AG04450 (cell line): ENCODE results near the gene TMEM272. TPM values are rescaled to one million over a fixed set of nuclear protein-coding genes. Genes with fewer than 3 reads are reported as not detected.

Experiments used
- CTCF ChIA-PET: fragments of 300-600, 350-600 bp; formaldehyde crosslinking; extraction: SDS; loops from one replicate; lab custom pipeline; 2022; ENCODE audit warnings: antibody characterized with exemption, inconsistent platforms; lab: Charles Lee
- POLR2A ChIA-PET: fragments of 350-600 bp; formaldehyde crosslinking; extraction: SDS; loops from one replicate; lab custom pipeline; 2021; ENCODE audit warnings: antibody characterized with exemption, inconsistent platforms; lab: Yijun Ruan, JAX
- DNase-seq: peaks from one replicate; pipeline ENCODE4 v3.0.0-alpha.2; 2011; ENCODE audit warnings: low read depth, low spot score
- H3K27ac ChIP-seq: one replicate; pipeline ENCODE4 v1.5.1; 2012; ENCODE audit warnings: low read depth, low read length, control low read depth
- H3K27me3 ChIP-seq: one replicate; pipeline ENCODE4 v1.6.0; 2012; ENCODE audit warnings: low read length; ENCODE audit not compliant: control insufficient read depth, insufficient read depth
- H3K4me3 ChIP-seq: 2 replicates; pipeline ENCODE4 v1.5.1; 2011; ENCODE audit warnings: mild to moderate bottlenecking, low read depth, low read length, control low read depth
- H3K9me3 ChIP-seq: 2 replicates; pipeline ENCODE4 v1.5.1; 2012; ENCODE audit warnings: low read length; ENCODE audit not compliant: control insufficient read depth, insufficient read depth
- CTCF ChIP-seq: IDR thresholded peaks from 2 replicates; pipeline ENCODE4 v1.5.1; 2011; ENCODE audit warnings: low read depth, low read length, control low read depth, inconsistent platforms
- polyA plus RNA-seq: library from polyadenylated mRNA; depleted of rRNA; stranded (reverse); fragments of >200 nt; gene quantifications from 2 replicates; pipeline ENCODE4 v1.2.3, GENCODE V29; 2011

Gene TMEM272
- polyA plus RNA-seq, 1 experiment: not detected

- no peaks in the 10 kb centered on the region for H3K9me3 ChIP-seq
- no peak for TF ChIP-seq CTCF
- no peak overlapping the region for H3K27ac ChIP-seq
- ChIA-PET CTCF (no interaction called here), POLR2A (no interaction called here)
- H3K4me3 ChIP-seq: no peak overlapping the region
- no peak for DNase-seq
- peaks cover under 1% of the 10 kb centered on the region for H3K27me3 ChIP-seq
These were observed 61.4 kb downstream of the TMEM272 start for GRCh38 chr13:51783428-51784094.

GRCh38 chr13:51782026-51782710, 62.8 kb downstream of the TMEM272 start:
- H3K4me3 ChIP-seq: no peak overlapping the region
- POLR2A ChIA-PET: no interaction called here
- CTCF ChIA-PET: no interaction called here
- TF ChIP-seq CTCF: no peak
- peaks cover 2% of the 10 kb centered on the region for H3K27me3 ChIP-seq
- DNase-seq: no peak
- H3K9me3 ChIP-seq: no peaks in the 10 kb centered on the region
- H3K27ac ChIP-seq: no peak overlapping the region

- TF ChIP-seq CTCF: peak; percentile 39; the same call in 1 of the 2 replicates
- POLR2A ChIA-PET: interaction anchor here (2.0 kb wide), 1 partner anchor 328 kb away, joined by 6 read pairs; the partner anchor contains the start of gene INTS6
- DNase-seq: no peak
These were observed 63.5 kb downstream of the TMEM272 start for GRCh38 chr13:51781246-51782022.

GRCh38 chr13:51780099-51780498, 64.9 kb downstream of the TMEM272 start:
- POLR2A ChIA-PET: interaction anchor here (2.0 kb wide), 1 partner anchor 327 kb away, joined by 6 read pairs; the partner anchor contains the start of gene INTS6
- no peak overlapping the region for H3K27ac ChIP-seq
- DNase-seq: no peak
- H3K27me3 ChIP-seq: peaks cover 2% of the 10 kb centered on the region
- H3K4me3 ChIP-seq: no peak overlapping the region
- CTCF ChIA-PET: interaction anchor here (1.3 kb wide), 1 partner anchor 345 kb away, joined by 7 read pairs; no protein-coding TSS in a partner anchor
- H3K9me3 ChIP-seq: no peaks in the 10 kb centered on the region
- no peak for TF ChIP-seq CTCF

More at GRCh38 chr13:51781246-51782022, 63.5 kb downstream of the TMEM272 start:
- no peak overlapping the region for H3K27ac ChIP-seq
- peaks cover 2% of the 10 kb centered on the region for H3K27me3 ChIP-seq
- no peaks in the 10 kb centered on the region for H3K9me3 ChIP-seq
- H3K4me3 ChIP-seq: no peak overlapping the region
- CTCF ChIA-PET: interaction anchor here (0.7 to 1.3 kb wide), 2 partner anchors 346 to 347 kb away, joined by 3 to 7 read pairs; no protein-coding TSS in a partner anchor
